IPS DF 4.7 (cell line): ENCODE results near the gene STX11.
"Not testable (repeated sequence)": the region's sequence is repeated elsewhere in the genome, so short reads cannot be mapped to it uniquely, and the experiment has no call there.

Experiments used
- DNase-seq: peaks from one replicate; pipeline ENCODE4 v3.0.0-alpha.2; 2013; ENCODE audit warnings: low spot score; ENCODE audit errors: extremely low read depth

Gene STX11

GRCh38 chr6:144174006-144174405, 23.7 kb downstream of the STX11 start:
- no peak for DNase-seq

- DNase-seq = no peak
Measured at GRCh38 chr6:144176043-144176442, 25.7 kb downstream of the STX11 start.

DNA sequence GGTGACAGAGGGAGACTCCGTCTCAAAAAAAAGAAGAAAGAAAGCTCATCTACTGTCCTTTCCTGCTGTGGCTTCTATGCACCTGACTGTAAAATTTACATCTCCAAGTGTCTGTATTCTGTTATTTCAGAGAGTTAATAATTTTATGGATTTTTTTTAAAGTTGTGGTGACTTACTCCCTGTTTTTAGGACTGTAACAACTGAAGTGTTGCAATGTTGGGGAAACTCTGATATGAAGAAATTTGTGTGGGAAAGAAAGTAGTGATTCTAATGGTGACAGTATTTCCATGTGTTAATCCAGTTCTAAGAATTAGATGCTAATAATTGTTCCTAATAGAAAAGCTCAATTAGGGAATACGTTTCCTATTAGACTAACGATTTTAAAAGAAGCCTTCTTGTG, 27.4 kb downstream of the STX11 start:
- no peak for DNase-seq

DNA sequence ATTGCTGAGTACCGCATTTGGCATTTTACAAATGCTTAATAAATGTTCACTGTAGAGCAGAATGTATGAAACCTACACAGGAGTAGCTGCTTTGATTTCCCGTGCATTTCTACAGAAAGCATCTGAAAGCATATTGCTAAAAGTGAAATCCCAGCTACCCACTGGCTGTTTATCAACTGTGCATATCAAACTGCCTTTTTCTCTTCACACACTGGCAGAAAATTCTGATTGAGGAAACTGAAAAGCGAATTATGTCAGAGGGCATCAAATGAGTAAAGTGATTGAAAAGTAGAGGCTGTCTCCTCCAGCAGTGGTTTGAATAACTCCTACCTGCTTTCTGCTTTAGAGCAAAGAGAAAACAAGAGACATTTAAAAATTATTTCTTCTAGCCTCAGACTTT, 28.0 kb downstream of the STX11 start:
- DNase-seq = no peak

DNA sequence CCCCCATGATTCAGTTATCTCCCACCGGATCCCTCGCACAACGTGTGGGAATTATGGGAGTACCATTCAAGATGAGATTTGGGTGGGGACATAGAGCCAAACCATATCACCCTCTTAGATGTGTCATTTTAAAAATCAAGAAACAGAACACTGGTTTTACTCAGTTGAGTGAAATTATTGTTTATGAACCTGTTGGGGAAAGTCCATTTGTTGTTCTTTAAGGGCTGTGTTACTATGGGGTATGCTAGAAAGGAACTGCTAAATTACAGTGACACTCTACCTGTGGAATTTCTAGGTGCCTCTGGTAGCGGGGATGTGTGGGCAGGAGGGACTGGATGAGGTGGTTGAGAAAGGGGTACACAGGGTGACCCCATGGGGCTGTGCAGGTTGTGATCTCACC, 28.9 kb downstream of the STX11 start:
- DNase-seq = no peak

DNA sequence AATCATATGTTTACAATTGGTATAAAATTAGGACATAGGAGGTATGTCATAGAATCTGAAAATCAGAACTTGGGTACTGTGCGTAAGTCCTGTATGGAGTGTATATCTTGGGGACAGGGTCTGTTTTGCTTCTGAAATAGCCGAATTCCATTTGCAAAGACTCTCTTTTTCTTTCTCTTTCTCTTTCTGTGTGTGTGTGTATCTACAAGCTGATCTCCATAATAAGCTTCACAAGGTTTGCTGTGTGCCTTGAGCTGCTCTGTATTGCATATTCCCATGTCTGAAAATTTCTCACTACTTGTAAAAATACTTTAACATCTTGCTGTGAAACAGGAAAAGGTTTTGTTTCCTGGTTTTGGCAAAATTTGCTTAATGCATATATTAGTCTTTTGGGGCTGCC, 29.5 kb downstream of the STX11 start:
- DNase-seq = no peak

DNA sequence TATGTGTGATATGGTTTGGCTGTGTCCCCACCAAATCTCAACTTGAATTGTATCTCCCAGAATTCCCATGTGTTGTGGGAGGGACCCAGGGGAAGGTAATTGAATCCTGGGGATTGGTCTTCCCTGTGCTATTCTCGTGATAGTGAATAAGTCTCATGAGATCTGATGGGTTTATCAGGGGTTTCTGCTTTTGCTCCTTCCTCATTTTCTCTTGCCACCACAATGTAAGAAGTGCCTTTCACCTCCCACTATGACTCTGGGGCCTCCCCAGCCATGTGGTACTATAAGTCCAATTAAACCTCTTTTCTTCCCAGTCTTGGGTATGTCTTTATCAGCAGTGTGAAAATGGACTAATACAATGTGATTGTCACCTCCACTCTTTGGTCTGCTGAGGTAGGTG, 30.0 kb downstream of the STX11 start:
- not testable (repeated sequence) for DNase-seq

- no peak for DNase-seq
Measured at GRCh38 chr6:144181639-144182038, 31.3 kb downstream of the STX11 start.

- DNase-seq = not testable (repeated sequence)
Measured at GRCh38 chr6:144184186-144184585, 33.9 kb downstream of the STX11 start.

DNA sequence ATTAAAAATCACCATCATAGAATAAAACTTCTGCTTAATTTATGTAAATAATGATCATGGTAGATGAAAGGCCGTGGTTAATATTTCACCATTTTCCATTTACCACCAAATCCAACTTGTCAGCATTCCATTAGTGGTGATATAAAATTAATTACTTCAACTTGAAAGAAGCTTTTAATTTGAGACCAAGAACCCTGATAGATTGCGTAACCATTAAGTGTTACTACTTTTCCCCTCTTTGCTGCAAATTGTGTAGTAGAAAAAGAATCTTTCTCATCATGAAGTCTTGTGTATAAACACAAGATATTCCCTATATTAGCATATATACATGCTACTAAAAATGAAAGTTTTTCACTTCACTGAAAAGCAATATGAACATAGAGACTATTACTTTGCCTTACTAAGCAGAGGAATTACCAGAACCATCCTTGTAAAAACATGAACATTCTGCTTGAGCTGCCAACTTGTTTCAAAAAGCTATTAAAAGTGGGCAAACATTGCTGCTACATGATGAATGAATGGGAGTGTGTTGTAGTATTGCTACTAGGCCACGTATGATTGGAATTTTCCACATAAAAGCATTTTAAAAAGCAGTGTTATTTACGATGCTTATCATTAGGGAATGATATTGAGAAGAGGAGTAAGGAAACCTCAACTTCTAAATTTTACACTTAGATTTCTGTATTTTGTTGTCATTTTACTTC, 35.0 kb downstream of the STX11 start:
- DNase-seq = no peak

DNA sequence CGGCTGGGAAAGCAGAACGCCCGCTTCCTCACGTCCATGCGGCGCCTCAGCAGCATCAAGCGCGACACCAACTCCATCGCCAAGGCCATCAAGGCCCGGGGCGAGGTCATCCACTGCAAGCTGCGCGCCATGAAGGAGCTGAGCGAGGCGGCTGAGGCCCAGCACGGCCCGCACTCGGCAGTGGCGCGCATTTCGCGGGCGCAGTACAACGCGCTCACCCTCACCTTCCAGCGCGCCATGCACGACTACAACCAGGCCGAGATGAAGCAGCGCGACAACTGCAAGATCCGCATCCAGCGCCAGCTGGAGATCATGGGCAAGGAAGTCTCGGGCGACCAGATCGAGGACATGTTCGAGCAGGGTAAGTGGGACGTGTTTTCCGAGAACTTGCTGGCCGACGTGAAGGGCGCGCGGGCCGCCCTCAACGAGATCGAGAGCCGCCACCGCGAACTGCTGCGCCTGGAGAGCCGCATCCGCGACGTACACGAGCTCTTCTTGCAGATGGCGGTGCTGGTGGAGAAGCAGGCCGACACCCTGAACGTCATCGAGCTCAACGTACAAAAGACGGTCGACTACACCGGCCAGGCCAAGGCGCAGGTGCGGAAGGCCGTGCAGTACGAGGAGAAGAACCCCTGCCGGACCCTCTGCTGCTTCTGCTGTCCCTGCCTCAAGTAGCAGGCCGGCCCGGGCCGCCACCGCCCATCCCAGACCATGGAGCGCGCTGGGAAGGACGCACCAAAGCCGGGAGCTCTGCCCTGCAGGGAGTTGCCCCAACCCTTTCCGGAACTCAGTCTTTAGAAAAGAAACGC, 36.7 kb downstream of the STX11 start:
- no peak for DNase-seq

DNA sequence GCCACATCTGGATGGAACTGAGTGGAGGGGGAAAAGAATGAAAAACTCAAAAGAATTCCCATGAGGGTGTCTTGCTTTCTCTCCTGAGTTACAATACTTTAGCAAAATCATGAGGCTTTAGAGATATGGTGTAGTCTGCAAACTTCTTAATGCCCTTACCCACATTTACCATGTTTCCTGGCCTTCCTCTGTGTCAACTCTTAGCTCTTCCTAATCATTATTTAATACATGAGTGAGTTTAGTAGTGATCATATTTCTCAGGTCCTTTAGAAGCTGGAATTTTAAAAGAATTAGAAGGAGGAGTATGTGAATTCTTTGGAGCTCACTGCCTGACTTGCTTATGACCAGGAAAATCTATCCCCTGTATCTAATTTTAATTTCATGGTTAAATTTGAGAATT, 39.0 kb downstream of the STX11 start:
- DNase-seq = no peak

- DNase-seq = no peak
Measured at GRCh38 chr6:144190080-144190479, 39.8 kb downstream of the STX11 start.

DNA sequence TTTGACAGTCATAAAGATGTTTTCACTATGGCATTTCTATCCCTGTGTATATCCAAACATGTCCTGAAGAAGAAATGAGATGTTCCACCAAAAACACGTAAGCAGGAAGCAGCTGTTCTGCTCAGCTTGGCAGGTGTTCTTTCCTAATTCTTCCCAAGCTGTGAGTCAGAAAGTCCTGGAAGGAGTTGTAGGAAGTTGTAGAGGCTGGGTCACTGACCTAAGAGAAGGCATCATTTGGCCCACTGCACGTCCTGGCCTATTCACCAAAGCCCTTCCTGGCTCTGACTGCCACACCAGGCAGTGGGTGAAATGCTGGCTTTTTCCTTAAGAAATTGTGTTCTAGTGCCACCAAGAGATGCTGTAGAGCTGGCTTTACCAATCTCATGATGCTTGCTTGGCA, 40.3 kb downstream of the STX11 start:
- no peak for DNase-seq

- no peak for DNase-seq
Measured at GRCh38 chr6:144193181-144193580, 42.9 kb downstream of the STX11 start.

DNA sequence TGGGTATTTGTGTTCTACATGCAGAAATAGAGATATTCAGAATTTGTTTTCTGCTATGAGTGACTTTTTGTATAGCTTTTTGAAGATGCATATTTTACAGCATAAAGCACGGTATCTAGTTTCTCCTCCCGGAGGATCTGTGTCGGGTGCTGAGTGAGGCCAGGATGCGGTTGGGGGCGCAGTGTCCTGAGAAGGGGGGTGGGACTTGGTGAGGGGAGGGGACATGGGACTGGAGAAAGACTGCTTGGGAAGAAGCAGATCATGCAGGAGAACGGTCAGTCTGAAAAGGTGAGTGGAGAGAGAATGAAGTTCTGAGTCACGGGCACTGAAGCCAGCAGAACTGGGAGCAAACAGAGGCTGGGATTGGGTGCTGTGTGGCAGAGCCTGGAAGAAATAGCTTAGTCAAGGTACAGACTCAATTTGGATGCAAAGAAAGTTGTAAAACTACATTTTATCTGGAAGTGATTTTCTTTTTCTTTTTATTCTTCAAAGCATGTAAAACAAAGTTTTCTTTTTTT, 44.0 kb downstream of the STX11 start:
- no peak for DNase-seq

- no peak for DNase-seq
Measured at GRCh38 chr6:144195671-144196270, 45.5 kb downstream of the STX11 start.

DNA sequence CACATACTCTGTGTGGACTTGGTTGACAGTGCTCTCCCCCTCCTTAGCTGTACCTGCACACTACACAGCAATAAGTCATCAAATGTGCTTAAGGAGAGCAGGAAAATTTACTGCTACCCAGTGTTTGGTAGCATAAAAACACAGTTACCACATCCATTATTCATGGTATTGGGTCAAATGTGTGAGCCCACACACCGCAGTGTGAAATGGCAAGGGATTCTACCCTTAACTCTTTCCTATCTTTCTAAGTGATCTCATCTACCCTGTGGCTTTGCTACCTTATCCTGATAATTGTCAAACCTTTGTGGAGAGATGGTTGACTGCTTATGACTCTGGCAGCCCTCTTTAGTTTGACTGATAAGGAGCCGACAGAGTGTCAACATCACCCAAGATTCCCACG, 47.6 kb downstream of the STX11 start:
- no peak for DNase-seq

GRCh38 chr6:144202879-144203468, 52.7 kb downstream of the STX11 start:
- DNase-seq = no peak

DNA sequence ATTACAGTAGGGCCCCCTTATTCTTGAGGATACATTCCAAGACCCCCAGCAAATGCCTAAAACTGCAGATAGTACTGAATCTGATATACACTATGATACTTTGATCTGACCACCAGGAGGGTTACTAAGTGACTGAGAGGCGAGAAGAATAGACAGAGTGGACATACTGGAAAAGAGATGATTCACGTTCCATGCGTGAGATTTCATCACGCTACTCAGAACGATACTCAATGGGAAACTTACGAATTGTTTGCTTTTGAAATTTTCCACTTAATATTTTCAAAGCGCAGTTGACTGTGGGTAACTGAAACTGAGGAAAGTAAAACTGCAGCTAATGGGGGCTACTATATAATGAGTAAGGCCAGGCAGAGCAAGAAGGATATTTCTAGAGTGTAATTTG, 60.8 kb downstream of the STX11 start:
- DNase-seq = no peak

DNA sequence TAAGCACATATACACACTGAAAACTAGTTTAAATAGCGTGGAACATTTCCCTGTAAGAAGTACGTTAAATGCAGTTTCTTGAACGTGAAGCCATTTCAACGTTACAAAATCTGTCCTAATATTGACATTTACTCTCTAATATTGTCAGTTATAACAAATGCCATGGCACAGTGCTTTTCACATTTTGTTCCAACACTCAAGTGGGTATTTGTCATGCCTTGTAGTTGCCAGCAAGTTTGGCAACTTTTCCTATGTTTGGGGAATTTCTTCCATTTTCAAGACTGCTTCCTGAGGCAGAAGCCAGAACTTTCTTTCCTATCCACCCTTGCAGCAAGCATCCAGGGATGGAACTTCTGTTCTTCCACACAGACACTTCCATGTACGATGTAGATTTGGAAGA, 63.0 kb downstream of the STX11 start:
- DNase-seq = no peak

GRCh38 chr6:144214029-144214428, 63.7 kb downstream of the STX11 start:
- DNase-seq = no peak
